Fibroblast of lung (primary cell): ENCODE results near the gene UBAC1. TPM values are rescaled to one million over a fixed set of nuclear protein-coding genes. Genes with fewer than 3 reads are reported as not detected.

ENCODE experiments used
- DNase-seq, 2 donors: peaks; one replicate each; pipeline versions ENCODE4 v3.0.0 to v3.0.0-alpha.2; 2010; ENCODE audit warnings: low read depth in 2 of 2
- H2AFZ ChIP-seq: 2 replicates; pipeline ENCODE4 v1.5.1; 2012; ENCODE audit warnings: low read length, control low read depth, inconsistent platforms
- H3K27ac ChIP-seq: 2 replicates; pipeline ENCODE4 v1.5.1; 2011; ENCODE audit warnings: low read length, control low read depth; ENCODE audit not compliant: insufficient read depth
- H3K27me3 ChIP-seq: 2 replicates; pipeline ENCODE4 v1.5.1; 2011; ENCODE audit warnings: mild to moderate bottlenecking, low read length; ENCODE audit not compliant: control insufficient read depth, insufficient read depth
- H3K36me3 ChIP-seq: 2 replicates; pipeline ENCODE4 v1.5.1; 2011; ENCODE audit warnings: low read length; ENCODE audit not compliant: control insufficient read depth, insufficient read depth
- H3K4me1 ChIP-seq: 2 replicates; pipeline ENCODE4 v1.5.1; 2011; ENCODE audit warnings: low read length; ENCODE audit not compliant: control insufficient read depth, insufficient read depth; ENCODE audit errors: extremely low read depth
- H3K4me2 ChIP-seq: 2 replicates; pipeline ENCODE4 v1.5.1; 2011; ENCODE audit warnings: low read length, control low read depth; ENCODE audit not compliant: insufficient read depth; ENCODE audit errors: extremely low read depth
- H3K4me3 ChIP-seq, 4 experiments: fragments of 200-600 bp in 1 of 4; sonication (generic) in 1 of 4; replicated peaks in 1 of 4; 2 replicates each; pipeline ENCODE4 v1.5.1; 2011 to 2016; ENCODE audit warnings: low read length in 4 of 4, low read depth in 3 of 4, mild to moderate bottlenecking in 3 of 4, control low read depth in 2 of 4, inconsistent platforms in 1 of 4, mixed read lengths in 1 of 4; ENCODE audit not compliant: insufficient read depth in 1 of 4; ENCODE audit errors: control extremely low read depth in 1 of 4
- H3K79me2 ChIP-seq: 2 replicates; pipeline ENCODE4 v1.5.1; 2012; ENCODE audit warnings: mild to moderate bottlenecking, low read length, inconsistent platforms; ENCODE audit not compliant: control insufficient read depth, insufficient read depth
- H3K9ac ChIP-seq: 2 replicates; pipeline ENCODE4 v1.5.1; 2011; ENCODE audit warnings: mild to moderate bottlenecking, low read length, control low read depth; ENCODE audit not compliant: insufficient read depth
- H3K9me3 ChIP-seq: 2 replicates; pipeline ENCODE4 v1.5.1; 2012; ENCODE audit warnings: low read depth, low read length; ENCODE audit not compliant: control insufficient read depth, insufficient read depth
- H4K20me1 ChIP-seq: 2 replicates; pipeline ENCODE4 v1.5.1; 2011; ENCODE audit warnings: low read length; ENCODE audit not compliant: control insufficient read depth, insufficient read depth; ENCODE audit errors: extremely low read depth
- EZH2 ChIP-seq: IDR thresholded peaks from 2 replicates; pipeline ENCODE4 v1.5.1; 2012; ENCODE audit warnings: low read length, control low read depth, mild to moderate bottlenecking; ENCODE audit errors: missing control alignments
- polyA plus RNA-seq, 2 donors: library from polyadenylated mRNA; depleted of rRNA in 1 of 2; stranded (reverse) in 1 of 2; unstranded in 1 of 2; fragments of >200 nt; gene quantifications; 2 replicates each; pipeline ENCODE4 v1.2.1, GENCODE V29; 2011 to 2012; ENCODE audit warnings: missing spikeins in 1 of 2
- total RNA-seq: library from RNA; depleted of rRNA; stranded (reverse); fragments of >200 nt; gene quantifications from 2 replicates; pipeline ENCODE4 v1.2.1, GENCODE V29; 2014
- TF ChIP-seq, protein P1 (sequence below), 2 donors: IDR thresholded peaks in 1 of 2; conservative IDR thresholded peaks in 1 of 2; 1 replicate in 1 of 2; 2 replicates in 1 of 2; pipeline ENCODE4 v1.5.1; 2011 to 2012; ENCODE audit warnings: low read length in 2 of 2, control low read depth in 1 of 2, inconsistent platforms in 1 of 2, low read depth in 1 of 2, mild to moderate bottlenecking in 1 of 2

UBAC1 gene
- total and polyA plus RNA-seq, 2 donors (not counting 1 experiment from before 2014, with no cell fraction given) = 26.8 to 30.6 TPM

DNA sequence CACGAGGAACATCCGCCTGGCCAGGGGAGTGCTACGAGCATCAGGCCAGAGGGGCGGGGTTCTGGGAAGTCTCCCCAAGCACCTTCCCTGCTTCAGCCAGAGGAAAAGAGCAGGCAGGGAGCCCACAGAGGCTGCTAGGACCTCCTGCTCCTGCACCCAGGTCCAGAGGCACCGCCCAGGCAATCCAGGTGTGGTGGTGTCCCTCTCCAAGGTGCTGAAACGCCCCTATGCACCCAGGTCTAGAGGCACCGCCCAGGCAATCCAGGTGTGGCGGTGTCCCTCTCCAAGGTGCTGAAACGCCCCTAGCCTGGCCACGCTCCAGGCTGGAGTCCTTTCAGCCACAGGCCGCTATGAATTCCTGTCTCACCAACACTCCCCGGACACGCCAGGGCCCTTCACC lies 10.7 kb upstream of the UBAC1 start:
- no peak for DNase-seq
- TF ChIP-seq, protein P1, sequence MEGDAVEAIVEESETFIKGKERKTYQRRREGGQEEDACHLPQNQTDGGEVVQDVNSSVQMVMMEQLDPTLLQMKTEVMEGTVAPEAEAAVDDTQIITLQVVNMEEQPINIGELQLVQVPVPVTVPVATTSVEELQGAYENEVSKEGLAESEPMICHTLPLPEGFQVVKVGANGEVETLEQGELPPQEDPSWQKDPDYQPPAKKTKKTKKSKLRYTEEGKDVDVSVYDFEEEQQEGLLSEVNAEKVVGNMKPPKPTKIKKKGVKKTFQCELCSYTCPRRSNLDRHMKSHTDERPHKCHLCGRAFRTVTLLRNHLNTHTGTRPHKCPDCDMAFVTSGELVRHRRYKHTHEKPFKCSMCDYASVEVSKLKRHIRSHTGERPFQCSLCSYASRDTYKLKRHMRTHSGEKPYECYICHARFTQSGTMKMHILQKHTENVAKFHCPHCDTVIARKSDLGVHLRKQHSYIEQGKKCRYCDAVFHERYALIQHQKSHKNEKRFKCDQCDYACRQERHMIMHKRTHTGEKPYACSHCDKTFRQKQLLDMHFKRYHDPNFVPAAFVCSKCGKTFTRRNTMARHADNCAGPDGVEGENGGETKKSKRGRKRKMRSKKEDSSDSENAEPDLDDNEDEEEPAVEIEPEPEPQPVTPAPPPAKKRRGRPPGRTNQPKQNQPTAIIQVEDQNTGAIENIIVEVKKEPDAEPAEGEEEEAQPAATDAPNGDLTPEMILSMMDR (conservative IDR thresholded peaks at IDR 0.05 in 1 of 2, IDR thresholded peaks at IDR 0.05 in 1 of 2; ENCODE audit: low read depth in 1 of 2, low read length in 2 of 2) = no peak
- TF ChIP-seq EZH2 = no peak
- H3K4me1 ChIP-seq = peaks cover 3% of the 10 kb centered on the region
- no peak overlapping the region for H2AFZ ChIP-seq
- no peaks in the 10 kb centered on the region for H3K9me3 ChIP-seq
- peaks cover 8% of the 10 kb centered on the region for H3K27me3 ChIP-seq
- no peak overlapping the region for H3K27ac ChIP-seq
- H3K4me3 ChIP-seq = no peak overlapping the region
- H3K79me2 ChIP-seq = no peaks in the 10 kb centered on the region
- H3K36me3 ChIP-seq = no peaks in the 10 kb centered on the region
- H3K9ac ChIP-seq = no peak overlapping the region
- H4K20me1 ChIP-seq = no peaks in the 10 kb centered on the region
- H3K4me2 ChIP-seq = no peak overlapping the region

DNA sequence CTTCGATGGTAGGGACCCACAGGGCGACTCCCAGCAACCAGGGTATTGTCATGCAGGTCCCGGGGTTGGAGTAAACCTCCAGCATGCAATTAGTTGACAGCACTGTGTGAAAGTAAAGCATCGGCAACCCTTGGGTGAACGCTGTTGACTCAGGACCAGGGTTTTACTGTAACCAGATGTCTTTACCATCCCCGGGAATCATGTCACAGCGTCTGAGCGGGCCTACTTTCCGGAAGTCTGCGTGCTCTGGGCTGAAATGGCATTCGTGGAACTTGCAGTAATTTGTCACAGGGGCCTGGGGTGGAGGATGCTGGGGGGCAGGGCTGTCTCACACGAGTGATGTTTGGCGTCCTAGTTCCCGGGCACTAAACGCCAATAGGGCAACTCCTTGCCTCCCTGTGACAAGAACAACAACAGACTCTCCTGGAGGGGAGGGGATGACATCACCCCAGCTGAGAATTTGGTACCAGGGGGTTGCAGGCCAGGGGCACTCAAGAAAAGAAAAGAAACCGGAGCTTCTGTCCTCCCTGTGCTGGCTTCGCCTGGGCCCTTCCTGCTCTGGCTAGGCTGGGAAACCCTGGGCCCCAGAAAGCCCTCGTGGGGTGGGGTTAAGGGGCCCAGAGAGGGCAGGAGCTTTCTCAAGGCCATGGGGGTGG lies 10.1 kb upstream of the UBAC1 start:
- TF ChIP-seq, protein P1 (conservative IDR thresholded peaks at IDR 0.05 in 1 of 2, IDR thresholded peaks at IDR 0.05 in 1 of 2; ENCODE audit: low read depth in 1 of 2, low read length in 2 of 2) = no peak
- TF ChIP-seq EZH2 = no peak
- no peaks in the 10 kb centered on the region for H4K20me1 ChIP-seq
- no peaks in the 10 kb centered on the region for H3K79me2 ChIP-seq
- DNase-seq = peak in 1 of 2 donors; percentile 15
- H3K4me2 ChIP-seq = no peak overlapping the region
- H2AFZ ChIP-seq = no peak overlapping the region
- H3K9me3 ChIP-seq = no peaks in the 10 kb centered on the region
- no peak overlapping the region for H3K27ac ChIP-seq
- H3K27me3 ChIP-seq = peaks cover 4% of the 10 kb centered on the region
- H3K9ac ChIP-seq = no peak overlapping the region
- H3K36me3 ChIP-seq = no peaks in the 10 kb centered on the region
- no peak overlapping the region for H3K4me3 ChIP-seq
- H3K4me1 ChIP-seq = peaks cover 3% of the 10 kb centered on the region

- Histone ChIP-seq H3K36me3 (no peaks in the 10 kb centered on the region), H3K27ac (no peak overlapping the region), H3K4me2 (no peak overlapping the region), H3K4me3 (no peak overlapping the region), H3K27me3 (peaks cover 4% of the 10 kb centered on the region), H3K9me3 (no peaks in the 10 kb centered on the region), H3K9ac (no peak overlapping the region), H3K79me2 (no peaks in the 10 kb centered on the region), H3K4me1 (peaks cover 3% of the 10 kb centered on the region), H4K20me1 (no peaks in the 10 kb centered on the region), H2AFZ (no peak overlapping the region)
- TF ChIP-seq, protein P1 (conservative IDR thresholded peaks at IDR 0.05 in 1 of 2, IDR thresholded peaks at IDR 0.05 in 1 of 2; ENCODE audit: low read depth in 1 of 2, low read length in 2 of 2) = no peak
- no peak for TF ChIP-seq EZH2
- DNase-seq = no peak
Measured at GRCh38 chr9:135970128-135970815, 9.1 kb upstream of the UBAC1 start.
